ENCODE results near the gene PLA2G7.

Gene PLA2G7

DNA sequence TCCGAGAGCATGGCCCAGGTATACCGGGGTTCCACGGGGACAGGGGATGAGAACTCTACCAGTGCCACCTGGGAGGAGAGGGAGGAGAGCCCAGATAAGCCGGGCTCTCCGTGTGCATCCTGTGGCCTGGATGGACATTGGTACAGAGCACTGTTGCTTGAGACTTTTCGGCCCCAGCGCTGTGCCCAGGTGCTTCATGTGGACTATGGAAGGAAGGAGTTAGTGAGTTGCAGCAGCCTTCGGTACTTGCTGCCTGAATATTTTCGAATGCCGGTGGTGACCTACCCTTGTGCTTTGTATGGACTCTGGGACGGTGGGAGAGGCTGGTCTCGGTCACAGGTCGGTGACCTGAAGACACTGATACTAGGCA lies 46.2 kb downstream of the PLA2G7 start:
- no peak for DNase-seq (ENCODE audit: low spot score)

GRCh38 chr6:46688117-46688965 lies 46.8 kb downstream of the PLA2G7 start:
- no peak for DNase-seq (ENCODE audit: low spot score)

- no peak for DNase-seq (ENCODE audit: low spot score)
These were observed 47.5 kb downstream of the PLA2G7 start, which contains the start of gene TDRD6 for GRCh38 chr6:46687619-46688097. TSS of gene TDRD6 (plus strand) at chr6:46687885. CDS start at chr6:46688129, 244 bp downstream.

DNA sequence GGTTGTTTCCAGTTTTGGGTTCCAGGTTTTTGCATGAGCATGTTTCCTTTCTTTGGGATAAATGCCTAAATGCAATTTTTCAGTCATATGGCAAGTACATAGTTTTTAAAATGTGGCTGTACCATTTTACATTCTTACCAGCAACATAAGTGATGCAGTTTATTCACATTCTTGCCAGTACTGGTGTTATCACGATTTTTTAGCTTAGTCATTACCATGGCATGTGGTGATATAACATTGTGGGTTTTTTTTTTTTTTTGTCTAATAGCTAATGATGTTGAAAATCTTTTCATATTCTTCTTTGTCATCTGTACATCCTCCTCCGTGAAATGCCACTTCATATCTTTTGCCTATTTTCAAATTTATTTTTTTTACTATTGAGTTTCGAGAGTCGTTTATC lies 50.4 kb downstream of the PLA2G7 start:
- DNase-seq (ENCODE audit: low spot score): peak; percentile 13

DNA sequence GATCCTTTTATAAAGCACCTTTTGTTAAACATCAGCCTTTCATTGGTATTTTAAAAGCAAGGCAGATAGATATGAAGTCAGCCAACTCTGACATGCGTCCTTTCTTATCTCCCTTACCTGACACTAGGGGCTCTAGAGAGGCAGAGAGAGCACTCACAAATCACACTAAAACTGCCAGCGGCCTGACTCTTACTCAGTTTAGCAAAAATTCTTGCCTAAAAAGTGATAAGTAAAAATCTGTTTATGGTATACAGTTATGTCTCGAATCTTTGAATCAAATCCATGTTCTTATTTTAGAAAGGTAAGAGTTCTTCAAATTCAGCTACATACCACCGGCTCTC lies 57.9 kb downstream of the PLA2G7 start:
- no peak for DNase-seq (ENCODE audit: low spot score)

DNA sequence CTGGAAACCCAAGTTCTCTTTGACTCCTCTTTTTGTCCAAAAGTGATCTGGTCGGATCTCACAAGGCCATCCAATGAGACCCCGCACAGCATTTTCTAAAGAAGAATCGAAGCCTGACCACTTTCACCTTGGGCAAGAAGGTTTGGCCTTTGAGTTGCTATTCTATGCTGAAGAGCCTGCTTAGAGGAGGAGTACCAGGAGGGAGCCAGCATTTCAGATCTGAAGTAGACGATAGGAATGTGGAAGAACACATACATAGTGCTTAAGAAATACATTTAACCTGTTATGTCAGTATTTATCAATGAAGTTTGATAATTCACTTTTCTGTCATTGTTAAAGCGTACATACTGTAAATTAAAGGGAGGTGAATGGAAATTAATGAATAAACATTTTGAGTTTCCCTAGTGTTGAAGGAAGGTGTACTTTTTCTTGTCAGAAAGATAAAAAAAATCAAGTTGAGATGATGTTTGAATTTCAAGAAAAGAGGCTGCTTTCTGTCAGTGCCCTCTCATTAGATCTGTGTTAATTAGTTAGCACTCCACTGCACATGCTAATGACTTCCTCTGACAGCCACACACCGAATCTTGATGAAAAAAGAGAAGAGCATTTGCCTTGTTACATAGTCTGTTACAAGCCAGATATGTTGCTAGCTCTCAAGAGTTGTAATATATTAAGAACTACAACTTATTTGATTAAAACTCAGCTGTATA lies 58.4 kb downstream of the PLA2G7 start:
- no peak for DNase-seq (ENCODE audit: low spot score)

DNA sequence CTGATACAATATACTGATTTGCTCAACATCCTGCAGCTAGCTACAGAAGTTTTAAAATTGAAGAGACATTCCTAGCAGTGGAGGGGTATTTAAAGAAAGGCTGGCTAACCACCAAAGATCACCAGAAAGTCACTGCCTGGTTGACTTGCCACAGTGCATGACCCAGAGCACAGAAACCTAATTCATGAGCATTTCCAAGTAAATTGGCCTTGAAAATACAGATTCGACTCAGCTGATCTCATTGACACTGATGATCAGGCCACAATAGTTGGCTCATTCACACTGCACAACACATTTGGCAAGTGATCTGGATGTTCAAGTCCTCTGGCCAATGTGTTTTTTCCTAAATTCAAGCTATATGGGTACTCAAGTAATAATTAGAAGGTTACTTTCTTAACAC lies 60.8 kb downstream of the PLA2G7 start:
- DNase-seq (ENCODE audit: low spot score): no peak

DNA sequence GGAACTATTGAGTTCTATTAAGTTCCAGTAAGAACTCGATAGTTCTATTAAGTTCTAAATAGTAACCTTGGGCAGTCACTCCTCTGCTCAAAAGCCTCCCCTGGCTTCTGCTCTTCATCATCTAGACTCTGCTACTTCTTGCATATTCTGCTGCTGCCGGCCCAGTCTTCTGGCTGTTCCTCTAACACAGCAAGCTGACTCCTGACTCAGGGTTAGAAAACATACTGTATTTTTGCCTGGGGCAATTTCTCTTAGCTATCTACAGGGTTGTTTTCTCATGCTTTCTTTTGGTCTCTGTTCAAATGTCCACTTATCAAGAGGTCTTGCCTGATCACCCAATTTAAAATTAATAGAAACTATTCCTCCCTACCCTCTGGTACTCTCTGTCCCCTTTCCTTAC lies 67.8 kb downstream of the PLA2G7 start:
- DNase-seq (ENCODE audit: low spot score): no peak

- DNase-seq (ENCODE audit: low spot score): no peak
These were observed 73.7 kb downstream of the PLA2G7 start for GRCh38 chr6:46661483-46661882.

DNA sequence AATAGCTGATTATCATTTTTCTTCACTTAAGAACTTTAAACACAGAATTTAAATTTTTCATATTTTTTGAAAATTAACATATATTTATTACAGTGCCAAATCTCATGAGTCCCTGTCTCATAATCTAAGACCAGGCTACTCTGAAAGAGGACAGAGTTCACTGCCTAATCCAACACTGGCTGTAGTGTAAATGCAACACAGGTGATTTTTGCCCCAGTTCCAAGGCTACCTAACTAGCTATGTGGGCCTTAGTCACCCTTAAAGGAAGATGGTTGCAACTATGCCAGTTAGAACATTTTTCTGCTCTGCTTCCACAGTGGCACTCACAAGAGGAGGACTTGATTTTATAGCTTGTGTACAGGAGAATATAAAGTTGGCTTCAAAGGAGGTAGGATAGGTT lies 77.5 kb downstream of the PLA2G7 start:
- DNase-seq (ENCODE audit: low spot score): no peak

DNA sequence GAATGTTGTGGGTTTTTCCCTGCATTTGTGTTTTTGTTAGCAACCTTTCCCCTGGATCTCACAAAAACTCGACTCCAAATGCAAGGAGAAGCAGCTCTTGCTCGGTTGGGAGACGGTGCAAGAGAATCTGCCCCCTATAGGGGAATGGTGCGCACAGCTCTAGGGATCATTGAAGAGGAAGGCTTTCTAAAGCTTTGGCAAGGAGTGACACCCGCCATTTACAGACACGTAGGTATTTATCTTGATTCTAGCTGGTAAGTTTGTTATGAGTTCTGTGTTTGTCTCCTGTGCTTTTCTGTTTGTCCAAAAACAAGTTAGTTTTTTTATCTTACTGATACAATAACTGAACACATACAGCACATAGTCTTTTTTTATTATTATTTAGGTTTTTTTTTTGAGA lies 79.4 kb downstream of the PLA2G7 start:
- no peak for DNase-seq (ENCODE audit: low spot score)
